ENCODE results near the gene PFKFB1.

The PFKFB1 gene

GRCh38 chrX:54923376-54923775 lies 70.6 kb downstream of the PFKFB1 start:
- H3K9ac ChIP-seq (ENCODE audit: insufficient read length, low read depth): no peak overlapping the region
- peaks cover 63% of the 10 kb centered on the region for H3K36me3 ChIP-seq (ENCODE audit: insufficient read depth, insufficient read length, low read length)
- H3K27me3 ChIP-seq (ENCODE audit: insufficient read depth, insufficient read length): no peaks in the 10 kb centered on the region
- DNase-seq (ENCODE audit: low read depth, low spot score): no peak
- no peaks in the 10 kb centered on the region for H3K4me1 ChIP-seq (ENCODE audit: insufficient read depth, insufficient read length)
- H3K9me3 ChIP-seq (ENCODE audit: insufficient read depth, low read length): no peaks in the 10 kb centered on the region
- no peak overlapping the region for H3K4me3 ChIP-seq (ENCODE audit: insufficient read length, low read depth)
- TF ChIP-seq SUZ12 (IDR thresholded peaks at IDR 0.05; ENCODE audit: extremely low read depth, insufficient read depth, insufficient read length): no peak
- no peak for TF ChIP-seq YY1 (IDR thresholded peaks at IDR 0.05; ENCODE audit: insufficient read depth, insufficient read length)

GRCh38 chrX:54922547-54922946 lies 71.4 kb downstream of the PFKFB1 start:
- H3K9me3 ChIP-seq (ENCODE audit: insufficient read depth, low read length): no peaks in the 10 kb centered on the region
- peaks cover 55% of the 10 kb centered on the region for H3K36me3 ChIP-seq (ENCODE audit: insufficient read depth, insufficient read length, low read length)
- H3K9ac ChIP-seq (ENCODE audit: insufficient read length, low read depth): no peak overlapping the region
- H3K27me3 ChIP-seq (ENCODE audit: insufficient read depth, insufficient read length): no peaks in the 10 kb centered on the region
- TF ChIP-seq ZNF274 (IDR thresholded peaks at IDR 0.05; ENCODE audit: low read depth, low read length): no peak
- no peak for TF ChIP-seq SUZ12 (IDR thresholded peaks at IDR 0.05; ENCODE audit: extremely low read depth, insufficient read depth, insufficient read length)
- no peak for TF ChIP-seq YY1 (IDR thresholded peaks at IDR 0.05; ENCODE audit: insufficient read depth, insufficient read length)
- no peak overlapping the region for H3K4me3 ChIP-seq (ENCODE audit: insufficient read length, low read depth)
- no peaks in the 10 kb centered on the region for H3K4me1 ChIP-seq (ENCODE audit: insufficient read depth, insufficient read length)
- DNase-seq (ENCODE audit: low read depth, low spot score): no peak

GRCh38 chrX:54921427-54922021 lies 72.5 kb downstream of the PFKFB1 start:
- no peaks in the 10 kb centered on the region for H3K9me3 ChIP-seq (ENCODE audit: insufficient read depth, low read length)
- H3K4me1 ChIP-seq (ENCODE audit: insufficient read depth, insufficient read length): no peaks in the 10 kb centered on the region
- peak overlapping the region; percentile 97 for H3K4me3 ChIP-seq (ENCODE audit: insufficient read length, low read depth)
- peak; percentile 43 for DNase-seq (ENCODE audit: low read depth, low spot score)
- H3K9ac ChIP-seq (ENCODE audit: insufficient read length, low read depth): peak overlapping the region; percentile 95
- H3K36me3 ChIP-seq (ENCODE audit: insufficient read depth, insufficient read length, low read length): peaks cover 45% of the 10 kb centered on the region
- H3K27me3 ChIP-seq (ENCODE audit: insufficient read depth, insufficient read length): no peaks in the 10 kb centered on the region
- TF ChIP-seq SUZ12 (IDR thresholded peaks at IDR 0.05; ENCODE audit: extremely low read depth, insufficient read depth, insufficient read length): no peak
- no peak for TF ChIP-seq ZNF274 (IDR thresholded peaks at IDR 0.05; ENCODE audit: low read depth, low read length)
- TF ChIP-seq YY1 (IDR thresholded peaks at IDR 0.05; ENCODE audit: insufficient read depth, insufficient read length): no peak

GRCh38 chrX:54920610-54921426 lies 73.2 kb downstream of the PFKFB1 start, which contains the start of gene TRO:
TSS of gene TRO (plus strand) at chrX:54920824. CDS start at chrX:54922247, 1,423 bp downstream.
- Histone ChIP-seq H3K9ac (ENCODE audit: insufficient read length, low read depth) (peak within 1 kb of the TSS; percentile 95), H3K4me3 (ENCODE audit: insufficient read length, low read depth) (peak within 1 kb of the TSS; percentile 97), H3K4me1 (ENCODE audit: insufficient read depth, insufficient read length) (no peaks in the 10 kb centered on the region), H3K9me3 (ENCODE audit: insufficient read depth, low read length) (no peaks in the 10 kb centered on the region), H3K36me3 (ENCODE audit: insufficient read depth, insufficient read length, low read length) (peaks cover 38% of the 10 kb centered on the region), H3K27me3 (ENCODE audit: insufficient read depth, insufficient read length) (no peaks in the 10 kb centered on the region)
- DNase-seq (ENCODE audit: low read depth, low spot score): peak; percentile 32
- TF ChIP-seq ZNF274 (IDR thresholded peaks at IDR 0.05; ENCODE audit: low read depth, low read length) (no peak), SUZ12 (IDR thresholded peaks at IDR 0.05; ENCODE audit: extremely low read depth, insufficient read depth, insufficient read length) (no peak), YY1 (IDR thresholded peaks at IDR 0.05; ENCODE audit: insufficient read depth, insufficient read length) (no peak)

GRCh38 chrX:54909941-54910340 lies 84.0 kb downstream of the PFKFB1 start:
- Histone ChIP-seq H3K9me3 (ENCODE audit: insufficient read depth, low read length) (no peaks in the 10 kb centered on the region), H3K4me1 (ENCODE audit: insufficient read depth, insufficient read length) (no peaks in the 10 kb centered on the region), H3K4me3 (ENCODE audit: insufficient read length, low read depth) (no peak overlapping the region), H3K27me3 (ENCODE audit: insufficient read depth, insufficient read length) (no peaks in the 10 kb centered on the region), H3K9ac (ENCODE audit: insufficient read length, low read depth) (no peak overlapping the region), H3K36me3 (ENCODE audit: insufficient read depth, insufficient read length, low read length) (no peaks in the 10 kb centered on the region)
- no peak for DNase-seq (ENCODE audit: low read depth, low spot score)
- no peak for TF ChIP-seq YY1 (IDR thresholded peaks at IDR 0.05; ENCODE audit: insufficient read depth, insufficient read length)

GRCh38 chrX:54894159-54894558 lies 99.8 kb downstream of the PFKFB1 start:
- TF ChIP-seq YY1 (IDR thresholded peaks at IDR 0.05; ENCODE audit: insufficient read depth, insufficient read length) (no peak), SUZ12 (IDR thresholded peaks at IDR 0.05; ENCODE audit: extremely low read depth, insufficient read depth, insufficient read length) (no peak), ZNF274 (IDR thresholded peaks at IDR 0.05; ENCODE audit: low read depth, low read length) (no peak)
- Histone ChIP-seq H3K9me3 (ENCODE audit: insufficient read depth, low read length) (no peaks in the 10 kb centered on the region), H3K9ac (ENCODE audit: insufficient read length, low read depth) (no peak overlapping the region), H3K4me1 (ENCODE audit: insufficient read depth, insufficient read length) (peaks cover 3% of the 10 kb centered on the region), H3K27me3 (ENCODE audit: insufficient read depth, insufficient read length) (no peaks in the 10 kb centered on the region), H3K4me3 (ENCODE audit: insufficient read length, low read depth) (no peak overlapping the region), H3K36me3 (ENCODE audit: insufficient read depth, insufficient read length, low read length) (no peaks in the 10 kb centered on the region)
- DNase-seq (ENCODE audit: low read depth, low spot score): no peak

GRCh38 chrX:54891573-54891972 lies 102.4 kb downstream of the PFKFB1 start:
- DNase-seq (ENCODE audit: low read depth, low spot score): peak; percentile 36

More at GRCh38 chrX:54891573-54891972, 102.4 kb downstream of the PFKFB1 start:
- no peak for TF ChIP-seq YY1 (IDR thresholded peaks at IDR 0.05; ENCODE audit: insufficient read depth, insufficient read length)
- TF ChIP-seq ZNF274 (IDR thresholded peaks at IDR 0.05; ENCODE audit: low read depth, low read length): no peak
- TF ChIP-seq SUZ12 (IDR thresholded peaks at IDR 0.05; ENCODE audit: extremely low read depth, insufficient read depth, insufficient read length): no peak
- Histone ChIP-seq H3K4me1 (ENCODE audit: insufficient read depth, insufficient read length) (peaks cover 3% of the 10 kb centered on the region), H3K9me3 (ENCODE audit: insufficient read depth, low read length) (no peaks in the 10 kb centered on the region), H3K27me3 (ENCODE audit: insufficient read depth, insufficient read length) (no peaks in the 10 kb centered on the region), H3K9ac (ENCODE audit: insufficient read length, low read depth) (no peak overlapping the region), H3K4me3 (ENCODE audit: insufficient read length, low read depth) (no peak overlapping the region), H3K36me3 (ENCODE audit: insufficient read depth, insufficient read length, low read length) (no peaks in the 10 kb centered on the region)

All from NT2/D1 (cell line).